Measurements from ENCODE around the gene POLR3E.
A peak's percentile ranks its signal among the peaks of the same experiment; 100 is the strongest.

Gene POLR3E, protein sequence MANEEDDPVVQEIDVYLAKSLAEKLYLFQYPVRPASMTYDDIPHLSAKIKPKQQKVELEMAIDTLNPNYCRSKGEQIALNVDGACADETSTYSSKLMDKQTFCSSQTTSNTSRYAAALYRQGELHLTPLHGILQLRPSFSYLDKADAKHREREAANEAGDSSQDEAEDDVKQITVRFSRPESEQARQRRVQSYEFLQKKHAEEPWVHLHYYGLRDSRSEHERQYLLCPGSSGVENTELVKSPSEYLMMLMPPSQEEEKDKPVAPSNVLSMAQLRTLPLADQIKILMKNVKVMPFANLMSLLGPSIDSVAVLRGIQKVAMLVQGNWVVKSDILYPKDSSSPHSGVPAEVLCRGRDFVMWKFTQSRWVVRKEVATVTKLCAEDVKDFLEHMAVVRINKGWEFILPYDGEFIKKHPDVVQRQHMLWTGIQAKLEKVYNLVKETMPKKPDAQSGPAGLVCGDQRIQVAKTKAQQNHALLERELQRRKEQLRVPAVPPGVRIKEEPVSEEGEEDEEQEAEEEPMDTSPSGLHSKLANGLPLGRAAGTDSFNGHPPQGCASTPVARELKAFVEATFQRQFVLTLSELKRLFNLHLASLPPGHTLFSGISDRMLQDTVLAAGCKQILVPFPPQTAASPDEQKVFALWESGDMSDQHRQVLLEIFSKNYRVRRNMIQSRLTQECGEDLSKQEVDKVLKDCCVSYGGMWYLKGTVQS

DNA sequence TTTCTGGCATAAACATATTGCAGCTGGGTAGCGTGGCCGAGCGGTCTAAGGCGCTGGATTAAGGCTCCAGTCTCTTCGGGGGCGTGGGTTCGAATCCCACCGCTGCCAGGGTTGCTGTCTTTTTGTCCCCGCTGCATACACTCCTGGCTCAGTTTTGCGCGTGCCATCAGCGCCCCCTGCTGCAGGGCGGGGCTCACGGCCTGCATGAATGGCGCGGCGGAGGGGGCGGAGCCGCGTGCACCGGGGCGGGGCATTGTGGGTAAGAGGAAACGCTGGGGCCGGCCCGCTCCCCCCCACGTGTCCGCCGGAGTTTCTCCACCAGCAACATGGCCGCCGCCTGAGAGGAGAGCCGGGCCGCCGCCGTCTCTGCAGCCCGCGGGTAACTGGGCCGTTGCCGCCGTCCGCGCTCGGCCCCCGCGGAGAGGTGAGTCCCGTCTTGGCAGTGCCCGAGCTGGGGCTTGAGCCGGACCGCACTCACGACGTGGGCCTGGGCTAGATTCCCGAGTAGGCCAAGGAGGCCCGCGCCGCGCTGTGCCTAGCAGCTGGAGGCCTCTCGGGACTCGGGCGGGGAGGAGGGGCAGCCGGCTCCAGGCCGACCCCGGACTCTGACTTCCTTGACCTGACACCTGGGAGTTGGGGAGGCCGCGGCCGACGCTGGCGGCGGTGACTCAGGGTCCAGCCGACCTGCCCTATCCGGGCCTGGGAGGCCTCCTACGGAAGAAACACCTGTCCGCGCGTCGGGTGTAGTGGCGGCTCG is at the start of gene POLR3E:
POLR3E (plus strand) TSS at position 296 of the 757 bp plus-strand sequence. CDS start 5,560 bp downstream, outside the sequence.
- DNase-seq: peak; percentile 100

DNA sequence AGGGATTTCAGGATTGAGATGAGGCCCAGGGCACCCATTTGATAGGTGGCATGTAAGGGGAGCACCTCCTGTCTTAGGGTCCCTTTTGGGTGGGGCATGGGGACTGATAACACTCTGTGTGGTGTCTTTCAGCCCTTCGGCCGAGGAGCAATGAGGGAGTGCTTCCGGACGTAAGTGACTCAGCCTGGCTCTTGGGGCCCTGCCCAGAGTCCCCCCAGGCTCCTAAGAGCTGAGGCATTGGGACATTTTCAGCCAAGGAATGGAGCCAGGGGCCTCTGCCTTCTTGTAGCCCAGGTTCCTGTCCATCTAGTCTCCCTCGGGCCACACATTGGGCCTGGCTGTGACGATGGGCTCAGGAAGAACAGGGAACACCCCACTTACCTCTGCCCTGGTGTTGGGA is 46.7 kb upstream of the POLR3E start:
- no peak for DNase-seq

DNA sequence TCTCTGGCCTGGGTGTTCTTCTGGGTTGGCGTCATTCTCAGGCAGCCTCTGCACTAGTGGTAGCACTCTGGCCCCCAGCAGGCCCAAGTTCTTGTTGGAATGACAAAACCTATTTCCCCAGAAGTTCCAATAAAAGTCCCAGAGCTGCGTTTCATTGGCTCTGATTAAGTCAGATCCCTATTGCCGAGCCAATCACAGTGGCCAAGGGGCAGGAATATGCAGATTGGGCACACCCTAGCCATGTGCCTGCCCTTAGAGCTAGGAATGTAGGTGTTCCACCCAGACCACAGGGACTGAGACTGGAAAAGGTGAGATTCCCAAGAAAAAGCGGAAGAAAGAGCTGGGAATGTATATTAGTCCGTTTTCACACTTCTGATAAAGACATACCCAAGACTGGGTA is 44.9 kb upstream of the POLR3E start:
- no peak for DNase-seq

DNA sequence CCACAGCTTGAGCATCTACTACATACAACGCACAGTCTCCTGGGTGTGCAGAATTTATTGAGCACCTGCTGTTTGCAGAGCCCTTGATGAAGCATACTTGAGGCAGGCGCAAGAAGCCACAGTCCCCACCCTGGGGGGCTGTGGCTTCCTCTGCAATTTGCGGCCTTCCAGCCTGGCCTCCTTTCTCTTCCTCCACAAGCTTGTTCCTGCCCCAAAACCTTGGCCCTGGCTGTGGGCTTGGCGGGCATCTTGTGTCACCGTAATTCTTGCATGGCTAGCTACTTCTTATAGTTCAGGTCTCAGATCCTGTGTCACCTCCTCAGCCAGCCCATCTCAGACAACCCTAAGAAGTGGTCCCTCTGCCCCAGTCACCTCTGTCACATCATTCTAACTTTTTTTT is 43.9 kb upstream of the POLR3E start:
- DNase-seq: no peak

DNA sequence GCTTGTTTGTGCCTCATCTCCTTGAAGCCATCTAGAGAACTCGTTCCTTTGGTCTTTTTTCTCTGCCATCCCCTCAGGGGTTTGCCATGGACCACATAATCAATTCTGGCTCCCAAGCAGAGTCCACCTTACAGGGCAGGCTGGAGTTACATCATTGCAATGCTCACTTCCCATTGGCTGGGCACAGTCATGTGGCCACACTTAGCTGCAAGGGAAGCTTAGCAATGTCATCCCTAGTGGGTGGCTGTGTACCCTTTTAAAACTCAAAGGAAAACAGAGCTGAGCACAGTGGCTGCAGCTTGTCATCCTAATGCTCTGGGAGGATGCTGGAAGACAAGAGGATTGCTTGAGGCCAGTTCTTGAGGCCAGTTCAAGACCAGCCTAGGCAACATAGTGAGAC is 41.9 kb upstream of the POLR3E start:
- no peak for DNase-seq

DNA sequence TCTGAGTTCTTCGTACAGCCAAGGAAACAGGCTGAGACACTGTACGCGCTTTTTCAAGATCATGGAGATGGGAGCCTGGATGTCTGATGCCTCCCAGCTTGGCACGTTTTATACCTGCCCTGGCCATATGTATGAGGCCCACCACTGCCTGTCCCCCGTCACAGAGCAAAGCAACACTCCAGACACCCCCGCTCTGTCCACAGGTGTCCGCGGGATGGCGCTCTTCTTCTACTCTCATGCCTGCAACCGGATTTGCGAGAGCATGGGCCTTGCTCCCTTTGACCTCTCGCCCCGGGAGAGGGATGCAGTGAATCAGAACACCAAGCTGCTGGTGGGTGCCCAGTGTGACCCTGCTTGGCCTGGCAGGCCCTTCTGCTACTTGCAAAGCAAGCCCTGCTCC is 39.8 kb upstream of the POLR3E start:
- DNase-seq: no peak

DNA sequence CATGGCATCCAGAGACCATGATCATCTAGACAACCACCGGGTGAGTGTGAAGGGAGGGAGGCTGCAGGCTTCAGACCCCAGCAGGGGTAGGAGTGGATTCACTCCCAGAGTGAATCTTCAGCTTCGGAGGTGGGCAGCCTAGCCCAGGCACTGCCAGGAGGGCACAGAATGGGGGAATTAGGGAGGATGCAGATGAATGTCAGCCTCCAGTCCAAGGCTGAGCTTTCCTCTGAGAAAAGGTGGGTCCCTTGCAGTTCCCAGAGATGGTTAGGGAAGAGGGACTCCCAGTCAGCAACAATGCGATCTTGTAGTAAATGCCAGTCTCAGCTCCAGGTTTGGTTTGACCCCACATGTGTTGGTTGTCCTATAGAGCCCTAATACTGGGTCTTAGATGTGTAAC is 36.7 kb upstream of the POLR3E start:
- no peak for DNase-seq

DNA sequence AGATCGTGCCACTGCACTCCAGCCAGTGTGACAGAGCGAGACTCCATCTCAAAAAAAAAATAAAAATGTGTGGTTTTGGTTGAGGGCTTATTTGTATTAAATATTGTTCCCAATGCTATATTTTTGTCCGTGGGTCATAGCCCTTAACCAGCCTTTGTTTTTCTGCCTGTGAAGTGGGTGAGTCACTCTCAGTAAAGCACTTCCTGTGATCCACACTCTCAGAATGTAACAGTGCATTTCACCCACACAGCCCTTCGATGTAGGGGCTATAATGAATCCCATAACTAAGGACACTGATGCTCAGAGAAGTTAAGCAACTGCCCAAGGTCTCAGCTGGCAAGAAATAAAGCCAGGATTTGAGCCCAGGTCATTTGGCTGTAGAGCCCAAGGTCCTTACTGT is 34.7 kb upstream of the POLR3E start:
- DNase-seq: no peak

DNA sequence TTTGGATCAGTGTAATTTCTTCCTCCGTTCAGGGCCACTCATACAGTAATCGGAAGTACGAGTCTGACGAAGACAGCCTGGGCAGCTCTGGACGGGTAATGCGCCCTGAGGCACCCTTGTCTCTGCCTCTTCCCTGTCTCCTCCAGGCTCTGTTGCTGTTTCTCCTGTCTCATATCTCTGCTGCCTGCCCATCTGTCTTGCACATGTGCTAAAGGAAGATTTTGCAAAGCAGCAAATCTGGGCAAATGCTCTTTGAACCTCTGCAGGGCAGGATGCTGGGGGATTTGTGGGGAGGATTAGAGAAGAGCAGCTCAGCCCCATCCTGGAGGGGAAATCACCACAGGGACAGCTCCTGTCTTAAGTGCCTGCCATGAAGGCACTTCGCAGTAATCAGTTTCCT is 32.4 kb upstream of the POLR3E start:
- peak; percentile 39 for DNase-seq

DNA sequence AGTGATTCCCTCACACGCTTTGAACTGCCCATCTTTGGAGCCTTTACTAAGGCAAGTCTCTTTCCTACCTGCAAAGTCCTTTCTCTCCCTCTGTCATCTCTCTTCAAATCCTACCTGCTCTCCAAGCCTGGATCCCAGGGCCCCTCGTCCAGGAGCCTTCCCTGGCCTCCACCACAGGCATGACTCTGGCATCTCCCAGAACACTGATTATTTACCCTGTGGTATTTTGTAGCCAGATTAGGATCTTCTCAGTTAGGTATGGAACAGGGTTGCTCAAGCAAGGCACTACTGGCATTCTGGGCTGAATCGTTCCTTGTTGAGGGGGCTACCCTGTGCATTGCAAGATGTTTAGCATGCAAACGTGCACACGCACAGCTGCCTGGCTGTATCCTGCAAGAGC is 31.9 kb upstream of the POLR3E start:
- no peak for DNase-seq

DNA sequence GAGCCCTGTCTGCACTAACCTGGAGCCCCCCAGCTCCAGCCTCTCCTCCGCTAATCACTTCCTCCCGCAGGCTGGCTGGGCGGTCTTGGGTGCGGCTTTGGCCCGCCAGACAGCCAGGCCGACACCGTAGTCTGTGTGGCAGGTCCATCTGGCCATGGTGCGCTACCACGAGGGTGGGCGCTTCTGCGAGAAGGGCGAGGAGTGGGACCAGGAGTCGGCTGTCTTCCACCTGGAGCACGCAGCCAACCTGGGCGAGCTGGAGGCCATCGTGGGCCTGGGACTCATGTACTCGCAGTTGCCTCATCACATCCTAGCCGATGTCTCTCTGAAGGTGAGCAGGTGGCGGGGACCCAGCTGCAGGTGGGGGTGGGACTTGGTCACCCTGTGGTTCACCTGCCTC is 30.7 kb upstream of the POLR3E start:
- no peak for DNase-seq

DNA sequence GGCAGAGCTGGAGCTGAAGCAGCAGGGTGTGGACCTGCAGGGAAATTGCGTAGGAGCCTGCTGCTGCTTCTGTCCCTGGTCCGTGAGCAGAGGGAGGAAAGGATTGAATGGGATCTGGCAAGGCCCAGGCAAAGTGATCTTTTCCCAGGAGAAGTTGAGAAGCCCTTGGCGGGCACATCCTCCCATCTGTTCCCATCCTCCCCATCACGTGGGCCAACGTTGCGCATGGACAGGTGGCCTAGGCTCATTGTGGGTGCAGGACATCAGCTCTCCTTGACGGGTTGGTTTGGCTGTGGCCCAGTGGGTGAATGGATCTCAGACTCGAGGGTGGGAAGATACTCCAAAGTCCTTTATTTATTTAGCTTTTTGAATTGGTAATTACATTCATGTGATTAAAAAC is 29.4 kb upstream of the POLR3E start:
- no peak for DNase-seq

DNA sequence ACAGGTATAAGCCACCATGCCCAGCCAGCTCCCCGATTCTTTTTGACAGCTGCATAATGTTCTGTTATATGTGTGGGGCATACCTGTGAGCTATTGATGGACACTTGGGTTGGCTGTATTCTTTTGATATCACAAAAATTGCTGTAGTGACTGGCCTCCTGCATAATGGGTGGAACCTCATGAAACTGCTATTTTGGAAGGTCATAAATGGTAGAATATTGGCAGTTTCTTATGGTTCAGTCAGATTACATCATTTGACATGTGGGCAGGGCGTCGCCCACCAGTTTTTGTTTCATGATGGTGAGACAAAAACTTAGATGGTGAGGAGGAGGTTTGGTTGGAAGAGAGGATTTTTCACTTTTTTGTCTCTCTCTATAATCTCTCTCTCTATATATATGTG is 26.7 kb upstream of the POLR3E start:
- no peak for DNase-seq

DNA sequence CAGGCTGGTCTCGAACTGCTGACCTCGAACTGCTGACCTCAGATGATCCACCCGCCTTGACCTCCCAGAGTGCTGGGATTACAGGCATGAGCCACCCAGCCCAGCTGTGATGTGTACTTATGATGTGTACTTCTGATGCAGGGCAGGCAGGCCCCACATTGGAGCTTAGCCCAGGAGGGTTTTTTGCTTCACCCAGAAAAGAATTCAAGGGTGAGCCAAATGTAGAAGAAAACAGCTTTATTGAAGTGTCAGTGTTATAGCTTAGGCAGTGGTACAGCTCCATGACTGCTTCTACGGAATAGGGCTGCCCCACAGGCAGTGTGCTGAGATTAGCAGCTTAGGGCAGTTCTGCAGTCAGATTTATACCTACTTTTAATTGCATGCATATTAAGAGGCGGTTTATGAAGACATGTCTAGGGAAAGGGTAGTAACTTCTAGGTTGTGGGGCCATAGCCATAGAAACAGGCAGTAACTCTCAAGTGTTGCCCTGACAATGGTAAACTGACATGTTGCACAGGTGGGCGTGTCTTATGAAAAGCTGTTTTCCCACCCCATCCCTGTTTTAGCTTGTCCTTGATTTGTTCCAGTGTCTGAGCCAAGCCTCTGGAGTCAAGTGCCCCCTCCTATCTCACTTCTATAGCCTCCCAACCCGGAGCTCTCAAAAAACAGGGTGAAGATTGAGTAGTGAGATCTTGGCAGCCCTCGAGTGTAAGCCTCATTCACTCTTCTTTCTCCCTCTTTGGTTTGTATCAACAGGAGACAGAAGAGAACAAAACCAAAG is 24.1 kb upstream of the POLR3E start:
- DNase-seq: no peak

DNA sequence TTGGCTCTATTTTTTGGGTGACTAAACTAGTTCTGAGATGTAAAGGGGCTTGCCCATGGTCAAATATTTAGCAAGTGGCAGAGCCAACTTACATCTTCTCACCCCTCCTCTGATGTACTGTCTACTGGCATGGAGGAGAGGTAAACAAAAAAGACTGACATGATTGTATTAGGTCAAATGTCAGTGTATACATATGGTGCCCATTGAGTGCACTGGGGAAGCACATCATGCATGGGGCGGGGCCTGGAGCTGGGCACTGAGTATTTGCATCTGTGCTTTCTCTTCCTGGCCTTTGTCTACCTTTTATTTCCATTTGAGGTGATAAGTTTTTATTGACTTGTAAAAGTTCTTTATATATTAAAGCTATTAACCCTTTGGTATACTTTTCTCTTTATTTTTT is 22.3 kb upstream of the POLR3E start:
- no peak for DNase-seq

DNA sequence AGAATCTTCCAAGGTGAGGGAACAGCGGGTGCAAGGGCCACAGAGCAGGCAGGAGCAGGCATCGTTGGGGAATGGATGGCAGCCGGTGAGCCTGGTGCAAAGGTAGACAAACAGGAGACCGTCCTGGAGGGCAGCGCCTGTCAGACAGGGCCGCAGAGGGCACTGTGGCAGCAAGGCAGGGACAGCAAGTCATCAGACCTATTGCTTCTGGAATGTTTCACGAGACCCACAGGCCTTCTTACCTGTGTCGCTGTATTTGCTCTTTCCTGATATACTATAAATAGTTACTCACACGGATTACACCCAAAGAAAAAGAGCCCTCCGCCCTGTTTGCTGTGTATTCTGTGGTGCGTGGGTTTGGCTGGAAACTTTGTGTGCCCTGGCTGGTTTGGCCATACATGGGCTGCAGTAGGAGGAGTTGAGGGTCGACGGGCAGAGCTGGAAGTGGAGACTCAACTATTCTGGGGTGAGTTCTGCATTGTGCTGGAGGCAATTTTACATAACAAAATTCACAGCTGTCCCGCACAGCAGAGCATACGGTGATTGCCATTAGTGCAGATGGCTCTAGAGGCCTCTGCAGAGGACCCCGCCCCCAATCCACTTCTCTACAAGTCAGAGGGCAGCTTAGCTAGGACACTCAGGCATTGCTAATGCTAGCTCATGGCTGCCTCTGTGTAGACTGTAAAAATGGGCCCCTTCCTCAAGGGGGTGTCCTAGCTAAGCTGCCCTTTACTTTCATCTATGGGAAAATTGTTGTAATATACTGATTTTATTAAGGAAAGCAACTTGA is 18.6 kb upstream of the POLR3E start:
- DNase-seq: peak; percentile 27

DNA sequence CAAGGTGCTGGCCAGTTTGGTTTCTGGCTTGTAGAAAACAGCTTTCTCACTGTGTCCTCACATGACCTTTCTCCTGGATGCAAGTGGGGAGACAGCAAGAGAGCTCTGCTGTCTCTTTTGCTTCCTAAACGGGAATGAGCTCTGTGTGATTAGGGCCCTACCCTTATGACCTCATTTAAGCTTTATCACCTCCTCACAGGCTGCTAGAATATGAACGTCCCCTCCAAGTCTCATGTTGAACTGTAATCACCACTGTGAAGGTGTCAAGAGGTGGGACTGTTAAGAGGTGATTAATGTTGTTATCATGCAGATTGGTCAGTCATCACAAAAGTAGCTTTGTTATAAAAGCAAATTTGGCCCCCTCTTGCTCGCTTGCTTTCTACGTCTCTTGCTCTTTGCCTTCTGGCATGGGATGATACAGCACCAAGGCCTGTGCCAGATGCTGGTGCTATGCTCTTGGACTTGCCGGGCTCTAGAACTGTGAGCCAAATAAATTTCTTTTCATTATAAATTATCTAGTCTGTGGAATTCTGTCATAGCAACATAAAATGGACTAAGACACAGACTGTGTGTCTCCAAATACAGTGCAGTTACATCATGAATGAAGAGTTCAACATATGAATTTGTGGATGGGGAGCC is 14.8 kb upstream of the POLR3E start:
- DNase-seq: no peak

DNA sequence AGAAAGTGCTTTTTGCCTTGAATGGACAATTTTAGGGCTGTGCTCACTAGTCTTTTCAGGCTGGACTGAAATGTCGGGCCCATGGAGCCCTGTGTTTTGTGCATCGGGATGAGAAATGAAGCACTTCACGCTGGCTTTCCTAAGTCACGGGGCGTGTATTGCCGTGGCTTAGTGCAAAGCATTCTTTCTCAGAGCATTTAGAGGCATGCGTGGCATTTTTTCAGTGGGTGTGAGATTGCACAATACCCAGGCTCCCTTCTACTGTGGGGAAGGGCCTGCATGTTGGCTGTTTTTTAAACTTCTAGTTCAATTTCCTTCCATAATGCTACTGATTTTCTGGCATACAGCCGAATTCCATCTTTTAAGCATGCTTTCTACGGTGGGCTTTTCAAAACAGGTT is 12.6 kb upstream of the POLR3E start:
- DNase-seq: no peak

DNA sequence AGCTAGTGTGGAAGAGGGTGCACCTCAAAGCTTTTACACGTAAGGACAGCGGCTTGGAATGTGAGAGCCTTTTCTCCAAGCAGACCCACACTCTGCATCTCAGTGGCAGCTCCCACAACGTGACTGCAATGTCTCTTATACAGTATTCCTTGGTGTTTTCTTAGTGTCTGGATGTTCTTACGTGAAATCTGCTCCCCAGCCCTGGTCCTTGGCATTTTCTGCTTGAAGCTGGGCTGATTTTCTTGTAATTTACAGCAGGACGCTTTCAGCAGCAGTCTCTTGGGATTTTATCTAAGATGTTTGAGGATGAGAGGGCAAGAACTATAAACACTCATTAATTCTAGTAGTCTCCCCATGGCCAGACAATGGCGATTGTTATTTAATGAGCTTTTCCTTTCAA is 12.1 kb upstream of the POLR3E start:
- peak; percentile 60 for DNase-seq

DNA sequence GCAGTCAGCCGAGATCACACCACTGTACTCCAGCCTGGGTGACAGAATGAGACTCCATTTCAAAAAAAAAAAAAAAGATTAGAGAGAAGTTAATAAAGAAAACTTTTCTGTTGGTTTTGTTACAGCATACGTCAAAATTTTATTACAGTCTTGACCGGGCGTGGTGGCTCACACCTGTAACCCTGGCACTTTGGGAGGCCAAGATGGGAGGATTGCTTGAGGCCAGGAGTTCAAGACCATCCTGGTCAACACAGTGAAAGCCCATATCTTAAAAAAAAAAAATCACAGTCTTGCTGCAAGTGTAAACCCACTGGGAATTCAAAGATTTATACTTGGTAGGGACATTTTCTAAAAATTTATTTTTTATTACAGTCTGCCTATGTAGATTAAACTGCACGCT is 6.2 kb upstream of the POLR3E start:
- no peak for DNase-seq

DNA sequence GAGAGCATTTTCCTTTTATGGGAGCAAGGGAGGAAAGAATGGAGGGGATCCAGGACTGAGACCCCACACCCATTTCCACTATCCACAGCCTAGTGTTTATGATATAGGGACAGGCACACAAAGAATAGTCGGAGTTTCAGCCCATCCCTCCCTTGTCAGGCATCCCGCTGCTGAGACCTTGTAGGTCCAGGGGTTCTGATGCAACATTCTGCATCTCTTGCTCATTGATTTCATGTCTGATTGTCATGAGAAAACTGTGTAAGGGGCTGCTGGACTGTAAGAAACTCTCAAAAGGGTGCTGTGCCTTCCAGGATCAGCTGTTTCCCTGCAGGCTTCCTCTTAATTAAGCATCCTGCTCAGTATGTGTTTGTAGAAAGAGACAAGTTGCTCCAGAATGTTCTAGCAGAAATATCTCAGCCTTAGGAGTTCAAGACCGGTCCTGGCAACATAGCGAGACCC is 5.3 kb upstream of the POLR3E start:
- DNase-seq: no peak

DNA sequence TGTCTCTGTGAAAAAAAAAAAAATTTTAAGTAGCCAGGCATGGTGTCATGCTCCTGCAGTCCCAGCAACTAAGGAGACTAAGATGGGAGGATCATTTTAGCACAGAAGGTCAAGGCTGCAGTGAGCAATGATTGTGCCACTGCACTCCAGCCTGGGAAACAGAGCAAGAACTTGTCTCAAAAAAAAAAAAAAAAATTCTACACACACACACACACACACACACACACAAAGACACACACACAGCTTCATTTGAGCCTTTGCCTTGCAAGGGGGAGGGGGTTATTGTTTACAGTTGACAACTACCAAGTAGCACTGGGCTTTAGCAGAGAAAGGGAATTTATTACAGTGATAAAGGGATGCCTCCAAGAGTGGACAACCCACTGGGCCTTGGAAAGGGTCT is 4.9 kb upstream of the POLR3E start:
- DNase-seq: no peak

Data from eye (tissue), 1 donor.